PC-9 (cell line): Measurements from ENCODE around the gene MBIP. TPM values are rescaled to one million over a fixed set of nuclear protein-coding genes. Genes with fewer than 3 reads are reported as not detected.

Experiments used
- BruUV-seq: library from RNA; stranded (reverse); fragments of 400-500 nt; replicated peaks from 2 replicates; lab custom pipeline; 2021; lab: Mats Ljungman, UMichigan
- CTCF ChIA-PET: fragments of 300-600 bp; sonication (Branson Sonifier 250); formaldehyde crosslinking; loops from one replicate; lab custom pipeline; 2022; ENCODE audit warnings: antibody characterized with exemption; lab: Charles Lee
- POLR2A ChIA-PET: fragments of 300-600 bp; sonication (Branson Sonifier 250); formaldehyde crosslinking; loops from one replicate; lab custom pipeline; 2022; ENCODE audit warnings: antibody characterized with exemption; ENCODE audit not compliant: unreplicated experiment; lab: Charles Lee
- DNase-seq, 2 experiments: peaks; one replicate each; pipeline versions ENCODE4 v3.0.0 to v3.0.0-alpha.2; 2015 to 2022; ENCODE audit warnings: mixed read lengths in 1 of 2
- H2AFZ ChIP-seq: fragments of 200-600 bp; sonication (generic); 2 replicates; pipeline ENCODE4 v1.8.1; 2017; ENCODE audit warnings: antibody characterized with exemption
- H3F3A ChIP-seq: fragments of 200-600 bp; sonication (generic); 2 replicates; pipeline ENCODE4 v1.8.1; 2017; ENCODE audit warnings: antibody characterized with exemption, mild to moderate bottlenecking, low read depth; ENCODE audit not compliant: insufficient read depth
- H3K27ac ChIP-seq: fragments of 200-600 bp; sonication (generic); 2 replicates; pipeline ENCODE4 v1.6.1; 2016; ENCODE audit warnings: mixed run types
- H3K27me3 ChIP-seq: fragments of 200-600 bp; sonication (generic); 2 replicates; pipeline ENCODE4 v1.6.1; 2016; ENCODE audit warnings: low read depth, mixed run types; ENCODE audit not compliant: insufficient read depth
- H3K36me3 ChIP-seq: fragments of 200-600 bp; sonication (generic); 2 replicates; pipeline ENCODE4 v1.6.1; 2016; ENCODE audit warnings: low read depth, mixed run types
- H3K4me1 ChIP-seq: fragments of 200-600 bp; sonication (generic); replicated peaks from 2 replicates; pipeline ENCODE4 v1.6.1; 2016; ENCODE audit warnings: mixed run types; ENCODE audit not compliant: insufficient read depth
- H3K4me2 ChIP-seq: fragments of 200-600 bp; sonication (generic); 2 replicates; pipeline ENCODE4 v1.6.1; 2017; ENCODE audit warnings: mixed run types
- H3K4me3 ChIP-seq: fragments of 200-600 bp; sonication (generic); 2 replicates; pipeline ENCODE4 v1.6.1; 2016; ENCODE audit warnings: mixed run types
- H3K79me2 ChIP-seq: fragments of 200-600 bp; sonication (generic); 2 replicates; pipeline ENCODE4 v1.6.1; 2017; ENCODE audit warnings: low read depth, mixed run types
- H3K9me2 ChIP-seq: fragments of 200-600 bp; sonication (generic); 2 replicates; pipeline ENCODE4 v1.8.1; 2017; ENCODE audit warnings: mild to moderate bottlenecking; ENCODE audit not compliant: insufficient read depth
- H3K9me3 ChIP-seq: fragments of 200-600 bp; sonication (generic); 2 replicates; pipeline ENCODE4 v1.8.1; 2016; ENCODE audit warnings: low read depth; ENCODE audit not compliant: insufficient read depth
- H4K20me1 ChIP-seq: fragments of 200-600 bp; sonication (generic); 2 replicates; pipeline ENCODE4 v1.8.1; 2017; ENCODE audit not compliant: insufficient read depth
- EZH2 ChIP-seq: fragments of 200-600 bp; sonication (generic); IDR thresholded peaks from 2 replicates; pipeline ENCODE4 v1.8.0; 2017; ENCODE audit warnings: antibody characterized with exemption, low read depth
- intact Hi-C: fragments of 100-400 bp; cut with micrococcal nuclease; formaldehyde crosslinking; loops from one replicate; pipeline ENCODE4 v1.10.0; 2022; ENCODE audit not compliant: unreplicated experiment
- total RNA-seq: library from RNA; stranded (reverse); gene quantifications from 2 replicates; pipeline ENCODE4 v1.2.3, GENCODE V29; 2021
- TF ChIP-seq, protein P1 (sequence below): fragments of 200-600 bp; sonication (generic); conservative IDR thresholded peaks from 2 replicates; pipeline ENCODE4 v1.6.1; 2017; ENCODE audit warnings: mixed run types, antibody characterized with exemption, mild to moderate bottlenecking, moderate library complexity

Gene MBIP
- total RNA-seq, 1 experiment from 2014 or later: 15.2 TPM

DNA sequence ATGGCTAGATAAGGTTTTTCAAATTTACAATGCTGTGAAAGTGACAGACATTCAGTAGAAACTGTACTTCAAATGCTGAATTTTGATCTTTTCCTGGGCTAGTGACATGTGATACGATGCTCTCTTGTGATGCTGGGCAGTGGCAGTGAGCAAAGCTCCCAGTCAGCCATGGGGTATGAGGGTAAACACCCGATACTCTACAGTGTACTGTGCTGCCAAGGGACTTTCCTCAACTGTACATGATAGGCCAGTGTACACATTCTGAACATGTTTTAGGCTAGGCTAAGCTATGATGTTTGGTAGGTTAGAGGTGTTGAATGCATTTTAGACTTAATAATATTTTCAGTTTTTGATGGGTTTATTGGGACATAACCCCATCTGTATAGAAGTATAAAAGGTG lies 17.6 kb downstream of the MBIP start:
- Histone ChIP-seq H3K4me3 (no peak overlapping the region), H2AFZ (no peak overlapping the region), H3K79me2 (no peaks in the 10 kb centered on the region), H3K27ac (no peak overlapping the region), H3K27me3 (no peaks in the 10 kb centered on the region), H3K9me2 (no peaks in the 10 kb centered on the region), H3K9me3 (no peaks in the 10 kb centered on the region), H4K20me1 (no peaks in the 10 kb centered on the region), H3K4me2 (no peak overlapping the region), H3F3A (no peaks in the 10 kb centered on the region), H3K36me3 (peaks cover 12% of the 10 kb centered on the region; the same call in 1 of the 2 replicates), H3K4me1 (peaks cover 13% of the 10 kb centered on the region)
- DNase-seq: no peak
- BruUV-seq: no TSS peak
- TF ChIP-seq, protein P1, sequence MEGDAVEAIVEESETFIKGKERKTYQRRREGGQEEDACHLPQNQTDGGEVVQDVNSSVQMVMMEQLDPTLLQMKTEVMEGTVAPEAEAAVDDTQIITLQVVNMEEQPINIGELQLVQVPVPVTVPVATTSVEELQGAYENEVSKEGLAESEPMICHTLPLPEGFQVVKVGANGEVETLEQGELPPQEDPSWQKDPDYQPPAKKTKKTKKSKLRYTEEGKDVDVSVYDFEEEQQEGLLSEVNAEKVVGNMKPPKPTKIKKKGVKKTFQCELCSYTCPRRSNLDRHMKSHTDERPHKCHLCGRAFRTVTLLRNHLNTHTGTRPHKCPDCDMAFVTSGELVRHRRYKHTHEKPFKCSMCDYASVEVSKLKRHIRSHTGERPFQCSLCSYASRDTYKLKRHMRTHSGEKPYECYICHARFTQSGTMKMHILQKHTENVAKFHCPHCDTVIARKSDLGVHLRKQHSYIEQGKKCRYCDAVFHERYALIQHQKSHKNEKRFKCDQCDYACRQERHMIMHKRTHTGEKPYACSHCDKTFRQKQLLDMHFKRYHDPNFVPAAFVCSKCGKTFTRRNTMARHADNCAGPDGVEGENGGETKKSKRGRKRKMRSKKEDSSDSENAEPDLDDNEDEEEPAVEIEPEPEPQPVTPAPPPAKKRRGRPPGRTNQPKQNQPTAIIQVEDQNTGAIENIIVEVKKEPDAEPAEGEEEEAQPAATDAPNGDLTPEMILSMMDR: no peak
- no peak for TF ChIP-seq EZH2
- ChIA-PET POLR2A (no interaction called here), CTCF (no interaction called here)
- intact Hi-C loops: no loop called here

DNA sequence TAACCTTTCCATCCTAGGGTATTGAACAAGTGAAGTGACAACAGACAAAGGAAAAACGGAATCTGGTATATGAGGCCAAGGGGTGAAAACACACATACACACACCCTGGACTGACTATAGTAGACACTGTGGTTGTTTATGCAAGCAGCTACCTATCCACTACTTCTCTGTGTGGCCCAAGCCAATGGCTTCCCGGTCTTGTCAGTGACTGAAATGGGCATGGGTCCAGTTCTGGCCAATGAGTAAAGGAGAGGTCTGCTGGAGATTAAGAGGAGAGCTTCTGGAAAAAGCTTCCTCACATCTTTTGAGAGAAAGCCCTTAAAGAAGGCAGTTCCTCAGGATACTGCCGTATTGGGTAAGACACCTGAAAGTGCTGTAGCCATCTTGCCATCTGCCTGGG lies 19.3 kb downstream of the MBIP start:
- DNase-seq: no peak
- no peak for TF ChIP-seq EZH2
- TF ChIP-seq, protein P1: no peak
- ChIA-PET CTCF (no interaction called here), POLR2A (interaction anchor here (0.5 kb wide), 1 partner anchor 978 kb away, joined by 7 read pairs; no protein-coding TSS in a partner anchor)
- no peaks in the 10 kb centered on the region for H4K20me1 ChIP-seq
- no peak overlapping the region for H3K4me3 ChIP-seq
- no peak overlapping the region for H3K27ac ChIP-seq
- peaks cover 7% of the 10 kb centered on the region; the same call in 1 of the 2 replicates for H3K36me3 ChIP-seq
- no peaks in the 10 kb centered on the region for H3K79me2 ChIP-seq
- no TSS peak for BruUV-seq
- H3K9me3 ChIP-seq: no peaks in the 10 kb centered on the region
- H3K4me2 ChIP-seq: no peak overlapping the region
- peaks cover 13% of the 10 kb centered on the region for H3K4me1 ChIP-seq
- no peaks in the 10 kb centered on the region for H3F3A ChIP-seq
- no peaks in the 10 kb centered on the region for H3K27me3 ChIP-seq
- no peaks in the 10 kb centered on the region for H3K9me2 ChIP-seq
- intact Hi-C loops: no loop called here
- H2AFZ ChIP-seq: no peak overlapping the region

DNA sequence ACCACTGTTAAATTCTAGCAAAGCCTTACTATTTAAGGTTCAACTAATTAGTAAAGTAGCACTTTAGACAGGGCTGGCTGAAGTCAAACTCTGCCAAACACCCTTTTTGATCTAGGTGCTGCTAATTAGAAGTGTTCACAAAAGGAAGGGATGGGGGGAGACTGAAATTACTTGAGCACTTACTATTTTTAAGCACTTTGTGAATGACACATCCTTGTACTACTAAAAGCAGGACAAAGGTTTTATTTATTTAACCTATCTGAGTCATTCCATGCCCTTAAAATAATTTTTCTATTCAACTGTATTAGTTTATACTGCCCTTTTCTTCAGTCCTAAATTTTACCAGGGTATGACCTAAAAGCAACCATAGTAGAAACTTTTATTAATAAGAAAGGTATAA lies 20.1 kb downstream of the MBIP start:
- peak overlapping the region; percentile 29 for H3K4me2 ChIP-seq
- CTCF ChIA-PET: interaction anchor here (0.6 kb wide), 1 partner anchor 795 kb away, joined by 6 read pairs; no protein-coding TSS in a partner anchor
- TF ChIP-seq, protein P1: no peak
- TF ChIP-seq EZH2: no peak

More for the DNA sequence above, 20.1 kb downstream of the MBIP start:
- H3K27ac ChIP-seq: no peak overlapping the region
- H3K4me3 ChIP-seq: no peak overlapping the region
- H4K20me1 ChIP-seq: no peaks in the 10 kb centered on the region
- no peaks in the 10 kb centered on the region for H3K79me2 ChIP-seq
- H3K9me3 ChIP-seq: no peaks in the 10 kb centered on the region
- no TSS peak for BruUV-seq
- POLR2A ChIA-PET: no interaction called here
- no peaks in the 10 kb centered on the region for H3K27me3 ChIP-seq
- peaks cover 13% of the 10 kb centered on the region for H3K4me1 ChIP-seq
- peaks cover 7% of the 10 kb centered on the region; the same call in 1 of the 2 replicates for H3K36me3 ChIP-seq
- intact Hi-C loops: no loop called here
- no peaks in the 10 kb centered on the region for H3K9me2 ChIP-seq
- no peak overlapping the region for H2AFZ ChIP-seq
- DNase-seq: peak in 1 of 2 experiments; percentile 40
- H3F3A ChIP-seq: no peaks in the 10 kb centered on the region
